ENCODE measurements around the gene DDX39B.
"Not testable (repeated sequence)": the region's sequence is repeated elsewhere in the genome, so short reads cannot be mapped to it uniquely, and the experiment has no call there.

Gene DDX39B

GRCh38 chr6:31557443-31558317 lies 15.9 kb upstream of the DDX39B start:
- in situ Hi-C loops (cut with MboI; ENCODE audit: low pct_unique_long_range_greater_than_20kb, low sequenced_read_pairs) = no loop called here
- DNase-seq = no peak

DNA sequence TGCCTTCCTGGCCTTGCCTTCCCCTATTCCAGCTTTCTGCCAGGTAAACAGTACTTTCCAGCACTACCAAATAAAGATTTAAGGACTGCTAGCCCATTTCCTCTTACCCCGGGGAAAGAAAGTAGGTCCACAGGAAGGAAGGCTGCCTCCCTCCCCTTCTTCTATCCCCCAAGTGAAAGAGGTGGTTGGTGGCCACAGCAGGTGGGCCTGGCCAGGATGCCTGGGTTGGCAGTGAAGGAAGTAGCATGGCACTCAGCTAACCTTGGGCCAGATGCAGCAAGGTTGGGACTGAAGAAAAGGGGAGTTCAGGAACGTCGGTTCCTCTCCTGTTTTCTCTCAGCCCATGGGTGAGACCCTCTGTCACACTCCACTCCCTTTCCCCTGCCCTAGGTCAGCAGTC lies 14.5 kb upstream of the DDX39B start:
- in situ Hi-C loops (cut with MboI; ENCODE audit: low pct_unique_long_range_greater_than_20kb, low sequenced_read_pairs) = no loop called here
- no peak for DNase-seq

GRCh38 chr6:31551371-31551770 lies 9.6 kb upstream of the DDX39B start:
- in situ Hi-C loops (cut with MboI; ENCODE audit: low pct_unique_long_range_greater_than_20kb, low sequenced_read_pairs) = not testable (repeated sequence)
- peak; percentile 90 for DNase-seq

GRCh38 chr6:31548544-31548873 lies 6.7 kb upstream of the DDX39B start:
- DNase-seq = no peak
- in situ Hi-C loops (cut with MboI; ENCODE audit: low pct_unique_long_range_greater_than_20kb, low sequenced_read_pairs) = no loop called here

GRCh38 chr6:31547727-31548543 lies 6.1 kb upstream of the DDX39B start:
- in situ Hi-C loops (cut with MboI; ENCODE audit: low pct_unique_long_range_greater_than_20kb, low sequenced_read_pairs) = no loop called here
- no peak for DNase-seq

GRCh38 chr6:31546958-31547726 lies 5.3 kb upstream of the DDX39B start, which contains the start of gene NFKBIL1:
Gene NFKBIL1, plus strand, starts transcription at chr6:31547608. Its CDS starts 87 bp downstream, at chr6:31547695.
- DNase-seq = peak; percentile 99
- in situ Hi-C loops (cut with MboI; ENCODE audit: low pct_unique_long_range_greater_than_20kb, low sequenced_read_pairs) = no loop called here

GRCh38 chr6:31546339-31546957 lies 4.6 kb upstream of the DDX39B start, which contains the start of gene ATP6V1G2:
Gene ATP6V1G2, minus strand, starts transcription at chr6:31546608. Its CDS starts 49 bp downstream, at chr6:31546559.
- peak; percentile 96 for DNase-seq
- in situ Hi-C loops (cut with MboI; ENCODE audit: low pct_unique_long_range_greater_than_20kb, low sequenced_read_pairs) = no loop called here

GRCh38 chr6:31545291-31545690 lies 3.5 kb upstream of the DDX39B start:
- in situ Hi-C loops (cut with MboI; ENCODE audit: low pct_unique_long_range_greater_than_20kb, low sequenced_read_pairs) = no loop called here
- DNase-seq = no peak

GRCh38 chr6:31544676-31545075 lies 2.9 kb upstream of the DDX39B start:
- in situ Hi-C loops (cut with MboI; ENCODE audit: low pct_unique_long_range_greater_than_20kb, low sequenced_read_pairs) = no loop called here
- DNase-seq = no peak

GRCh38 chr6:31543639-31544038 lies 1.8 kb upstream of the DDX39B start:
- in situ Hi-C loops (cut with MboI; ENCODE audit: low pct_unique_long_range_greater_than_20kb, low sequenced_read_pairs) = no loop called here

DNA sequence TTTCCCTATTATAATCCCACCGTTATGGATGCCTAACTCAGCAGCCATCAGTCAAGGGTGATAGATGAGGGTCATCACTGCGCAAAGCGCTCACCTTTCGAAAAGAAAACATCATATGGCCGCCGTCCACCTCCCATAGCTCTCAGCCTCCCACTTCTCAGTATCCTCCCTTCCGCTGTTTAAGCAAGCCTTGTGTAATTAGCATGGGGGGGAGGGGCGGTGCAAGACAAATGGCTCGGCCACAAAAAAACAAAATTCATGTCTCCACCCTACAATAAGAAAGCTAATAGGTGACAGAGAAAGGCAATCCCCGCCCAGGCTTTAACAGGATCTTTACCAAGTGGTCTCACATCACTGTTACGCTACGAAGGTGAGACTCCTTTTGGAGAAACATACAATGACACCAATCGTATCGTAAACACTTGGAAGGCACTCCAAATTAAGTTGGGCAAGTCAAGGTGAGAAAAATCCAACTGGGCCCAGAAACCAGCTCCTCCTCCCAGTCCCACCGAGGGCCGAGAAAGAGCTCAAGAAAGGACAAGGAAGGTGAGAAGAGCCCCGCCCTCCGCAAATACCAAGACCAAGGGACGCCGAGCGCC lies 645 bp downstream of the DDX39B start:
- peak; percentile 75 for DNase-seq
- in situ Hi-C loops (cut with MboI; ENCODE audit: low pct_unique_long_range_greater_than_20kb, low sequenced_read_pairs) = no loop called here

More at GRCh38 chr6:31543639-31544038, 1.8 kb upstream of the DDX39B start:
- no peak for DNase-seq

- in situ Hi-C loops (cut with MboI; ENCODE audit: low pct_unique_long_range_greater_than_20kb, low sequenced_read_pairs) = no loop called here
- DNase-seq = no peak
Measured at GRCh38 chr6:31540640-31541039, 1.2 kb downstream of the DDX39B start.

GRCh38 chr6:31538805-31539400 lies 2.9 kb downstream of the DDX39B start:
- no peak for DNase-seq
- in situ Hi-C loops (cut with MboI; ENCODE audit: low pct_unique_long_range_greater_than_20kb, low sequenced_read_pairs) = no loop called here

GRCh38 chr6:31535538-31536324 lies 6.1 kb downstream of the DDX39B start:
- in situ Hi-C loops (cut with MboI; ENCODE audit: low pct_unique_long_range_greater_than_20kb, low sequenced_read_pairs) = no loop called here
- no peak for DNase-seq

- in situ Hi-C loops (cut with MboI; ENCODE audit: low pct_unique_long_range_greater_than_20kb, low sequenced_read_pairs) = no loop called here
- no peak for DNase-seq
Measured at GRCh38 chr6:31534521-31535040, 7.2 kb downstream of the DDX39B start.

- DNase-seq = no peak
- in situ Hi-C loops (cut with MboI; ENCODE audit: low pct_unique_long_range_greater_than_20kb, low sequenced_read_pairs) = no loop called here
Measured at GRCh38 chr6:31534011-31534410, 7.8 kb downstream of the DDX39B start.

DNA sequence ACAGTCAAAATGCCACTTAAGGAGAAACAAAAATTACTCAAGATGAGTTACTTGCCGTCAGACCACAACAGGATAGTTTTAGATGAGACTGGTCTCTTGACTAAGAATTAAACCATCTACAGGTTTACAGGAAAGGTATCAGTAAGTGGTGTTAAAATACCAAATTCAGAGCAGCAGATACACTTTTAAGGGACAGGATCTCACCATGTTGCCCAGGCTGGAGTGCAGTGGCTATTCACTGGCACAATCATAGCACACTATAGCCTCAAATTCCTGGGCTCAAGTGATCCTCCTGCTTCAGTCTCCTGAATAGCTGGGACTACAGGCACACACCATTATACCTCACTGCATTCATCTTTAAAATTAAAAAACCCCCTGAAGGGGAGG lies 8.4 kb downstream of the DDX39B start:
- in situ Hi-C loops (cut with MboI; ENCODE audit: low pct_unique_long_range_greater_than_20kb, low sequenced_read_pairs) = no loop called here

More for the DNA sequence above, 8.4 kb downstream of the DDX39B start:
- no peak for DNase-seq
